Tibial nerve (tissue), 4 donors: ENCODE data around the gene SBK2.

Source experiments
- EP300 ChIP-seq, 2 donors: sonication (generic); formaldehyde crosslinking; IDR thresholded peaks; one replicate each; pipeline ENCODE4 v1.6.1; 2017; ENCODE audit warnings: antibody characterized with exemption in 2 of 2, mild to moderate bottlenecking in 1 of 2
- POLR2A ChIP-seq, 2 donors: fragments of 450-650 bp; IDR thresholded peaks; one replicate each; pipeline ENCODE4 v1.6.1; 2017; ENCODE audit warnings: antibody characterized with exemption in 2 of 2, mild to moderate bottlenecking in 2 of 2, moderate library complexity in 2 of 2
- TF ChIP-seq, protein P1 (sequence below), 5 experiments: fragments of 200-600 bp in 3 of 5; fragments of 450-650 bp in 2 of 5; sonication (generic) in 3 of 5; IDR thresholded peaks; one replicate each; pipeline ENCODE4 v1.5.1; 2016 to 2019; ENCODE audit warnings: antibody characterized with exemption in 5 of 5, mild to moderate bottlenecking in 3 of 5, moderate library complexity in 2 of 5

GRCh38 chr19:55482967-55483705 is 53.8 kb downstream of the SBK2 start:
- TF ChIP-seq, protein P1, sequence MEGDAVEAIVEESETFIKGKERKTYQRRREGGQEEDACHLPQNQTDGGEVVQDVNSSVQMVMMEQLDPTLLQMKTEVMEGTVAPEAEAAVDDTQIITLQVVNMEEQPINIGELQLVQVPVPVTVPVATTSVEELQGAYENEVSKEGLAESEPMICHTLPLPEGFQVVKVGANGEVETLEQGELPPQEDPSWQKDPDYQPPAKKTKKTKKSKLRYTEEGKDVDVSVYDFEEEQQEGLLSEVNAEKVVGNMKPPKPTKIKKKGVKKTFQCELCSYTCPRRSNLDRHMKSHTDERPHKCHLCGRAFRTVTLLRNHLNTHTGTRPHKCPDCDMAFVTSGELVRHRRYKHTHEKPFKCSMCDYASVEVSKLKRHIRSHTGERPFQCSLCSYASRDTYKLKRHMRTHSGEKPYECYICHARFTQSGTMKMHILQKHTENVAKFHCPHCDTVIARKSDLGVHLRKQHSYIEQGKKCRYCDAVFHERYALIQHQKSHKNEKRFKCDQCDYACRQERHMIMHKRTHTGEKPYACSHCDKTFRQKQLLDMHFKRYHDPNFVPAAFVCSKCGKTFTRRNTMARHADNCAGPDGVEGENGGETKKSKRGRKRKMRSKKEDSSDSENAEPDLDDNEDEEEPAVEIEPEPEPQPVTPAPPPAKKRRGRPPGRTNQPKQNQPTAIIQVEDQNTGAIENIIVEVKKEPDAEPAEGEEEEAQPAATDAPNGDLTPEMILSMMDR (IDR thresholded peaks at IDR 0.05), result no peak
- TF ChIP-seq EP300 (IDR thresholded peaks at IDR 0.05) (no peak), POLR2A (IDR thresholded peaks at IDR 0.05) (no peak)
